Right lung (tissue), 10 donors: ENCODE results near the gene CDX1. TPM values are rescaled to one million over a fixed set of nuclear protein-coding genes. Genes with fewer than 3 reads are reported as not detected.

Experiments
- DNase-seq, 2 donors: peaks; one replicate each; pipeline ENCODE4 v3.0.0-alpha.2; 2013
- long read RNA-seq, 8 donors: transcript quantifications; one replicate each; lab custom pipeline, GENCODE V29; 2026
- polyA plus RNA-seq, 5 donors: library from polyadenylated mRNA; unstranded; fragments of 120-200 nt; gene quantifications; one replicate each; pipeline versions ENCODE4 v1.2.1 to v1.2.3, GENCODE V29; 2013; ENCODE audit warnings: inconsistent platforms in 1 of 5, low replicate concordance in 1 of 5; ENCODE audit not compliant: insufficient read length in 5 of 5, insufficient read depth in 1 of 5

Gene CDX1
- polyA plus RNA-seq, result under 1 TPM; 0.13 to 0.66 (median 0.39) TPM
- long read RNA-seq, donor 1, partial matches to known transcripts, result 0 of 1 reads
- long read RNA-seq, donor 1, other reads (novel, unspliced or antisense), result 0 of 1 reads
- long read RNA-seq, donor 2, result 0 reads
- long read RNA-seq, donor 3, result 0 reads
- long read RNA-seq, donor 4, result 0 reads
- long read RNA-seq, donor 5, result 0 reads
- long read RNA-seq, donor 6, result 0 reads
- long read RNA-seq, donor 7, result 0 reads
- long read RNA-seq, donor 8, result 0 reads

DNA sequence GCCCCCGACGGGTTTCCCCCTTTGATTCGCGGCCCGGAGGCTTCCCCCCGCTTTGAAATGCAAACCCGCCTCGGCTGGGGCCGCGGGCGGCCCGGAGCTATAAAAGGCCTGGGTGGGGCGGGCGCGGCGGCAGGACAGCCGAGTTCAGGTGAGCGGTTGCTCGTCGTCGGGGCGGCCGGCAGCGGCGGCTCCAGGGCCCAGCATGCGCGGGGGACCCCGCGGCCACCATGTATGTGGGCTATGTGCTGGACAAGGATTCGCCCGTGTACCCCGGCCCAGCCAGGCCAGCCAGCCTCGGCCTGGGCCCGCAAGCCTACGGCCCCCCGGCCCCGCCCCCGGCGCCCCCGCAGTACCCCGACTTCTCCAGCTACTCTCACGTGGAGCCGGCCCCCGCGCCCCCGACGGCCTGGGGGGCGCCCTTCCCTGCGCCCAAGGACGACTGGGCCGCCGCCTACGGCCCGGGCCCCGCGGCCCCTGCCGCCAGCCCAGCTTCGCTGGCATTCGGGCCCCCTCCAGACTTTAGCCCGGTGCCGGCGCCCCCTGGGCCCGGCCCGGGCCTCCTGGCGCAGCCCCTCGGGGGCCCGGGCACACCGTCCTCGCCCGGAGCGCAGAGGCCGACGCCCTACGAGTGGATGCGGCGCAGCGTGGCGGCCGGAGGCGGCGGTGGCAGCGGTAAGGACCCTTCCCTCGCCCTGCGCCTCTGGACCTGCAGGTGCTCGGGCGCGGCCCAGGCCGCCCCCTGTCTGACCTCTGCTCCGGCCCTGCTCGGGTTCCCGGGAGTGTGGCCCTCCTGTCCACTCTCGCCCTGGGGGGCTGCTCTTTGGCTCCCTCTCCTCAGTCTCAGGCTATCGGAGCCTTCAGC, at the start of gene CDX1:
Gene CDX1, plus strand, starts transcription at position 129 of the 862 bp plus-strand sequence. Its CDS starts 99 bp downstream, at position 228.
- DNase-seq, result no peak

DNA sequence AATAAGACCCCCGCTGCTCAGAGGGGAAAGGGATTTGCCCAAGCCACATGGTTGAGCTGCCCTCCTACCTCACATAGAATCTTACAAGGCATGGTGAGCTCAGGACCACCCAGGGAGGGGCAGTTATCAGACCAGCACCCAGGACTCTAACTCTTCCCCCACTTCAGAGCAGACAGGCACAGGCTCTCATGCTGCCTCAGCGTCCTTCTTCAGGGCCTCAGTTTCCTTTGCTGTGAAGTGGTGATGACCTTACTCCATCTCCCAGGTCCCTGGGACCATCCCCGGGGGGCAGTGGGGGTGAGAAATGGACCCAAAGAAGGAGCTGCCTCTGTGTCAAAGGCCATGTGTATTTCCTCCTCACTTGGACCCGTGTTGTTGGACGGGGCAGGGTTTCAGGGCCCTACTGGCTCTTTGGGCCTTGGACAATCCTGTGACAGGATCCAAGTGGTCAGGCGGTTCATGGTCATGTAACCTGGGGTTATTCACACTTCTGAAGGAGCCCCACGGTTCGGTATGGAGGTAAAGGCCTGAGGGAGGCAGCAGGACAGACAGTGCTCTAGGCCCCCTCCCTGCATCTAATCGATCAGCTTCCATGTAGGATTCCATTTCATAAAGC, 48.5 kb upstream of the CDX1 start:
- DNase-seq, result no peak

DNA sequence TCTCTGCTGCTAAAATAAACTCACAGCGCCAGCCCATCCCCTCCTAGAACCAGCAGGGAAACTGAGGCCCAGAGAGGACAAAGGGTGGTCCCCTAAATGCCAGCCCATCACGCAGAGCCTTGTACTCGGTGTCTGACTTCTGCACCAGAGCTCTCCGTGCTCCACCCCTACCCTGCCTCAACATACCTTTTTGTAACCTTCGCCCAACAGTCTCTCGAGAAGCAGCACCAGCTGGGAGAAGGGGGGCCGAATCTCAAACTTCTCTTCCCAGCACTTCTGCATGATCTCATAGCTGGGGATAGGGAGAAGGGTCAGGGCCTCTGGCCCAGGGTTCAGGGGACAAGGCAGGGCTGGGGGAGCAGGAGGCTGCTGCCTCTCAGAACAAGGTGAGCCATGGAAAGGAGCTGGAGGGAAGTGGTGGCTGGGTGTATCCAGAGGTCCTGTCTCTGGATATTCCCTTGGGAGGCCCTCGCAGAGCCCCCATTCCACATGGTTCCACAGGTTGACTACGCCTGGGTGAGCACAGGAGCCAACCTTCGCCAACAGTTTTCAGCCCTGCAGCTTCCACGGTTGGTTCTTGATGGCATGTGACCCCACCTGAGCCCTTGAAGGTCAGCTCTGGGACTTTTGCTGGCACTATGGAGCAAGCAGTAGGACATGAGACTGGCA, 47.9 kb upstream of the CDX1 start:
- DNase-seq, result no peak

DNA sequence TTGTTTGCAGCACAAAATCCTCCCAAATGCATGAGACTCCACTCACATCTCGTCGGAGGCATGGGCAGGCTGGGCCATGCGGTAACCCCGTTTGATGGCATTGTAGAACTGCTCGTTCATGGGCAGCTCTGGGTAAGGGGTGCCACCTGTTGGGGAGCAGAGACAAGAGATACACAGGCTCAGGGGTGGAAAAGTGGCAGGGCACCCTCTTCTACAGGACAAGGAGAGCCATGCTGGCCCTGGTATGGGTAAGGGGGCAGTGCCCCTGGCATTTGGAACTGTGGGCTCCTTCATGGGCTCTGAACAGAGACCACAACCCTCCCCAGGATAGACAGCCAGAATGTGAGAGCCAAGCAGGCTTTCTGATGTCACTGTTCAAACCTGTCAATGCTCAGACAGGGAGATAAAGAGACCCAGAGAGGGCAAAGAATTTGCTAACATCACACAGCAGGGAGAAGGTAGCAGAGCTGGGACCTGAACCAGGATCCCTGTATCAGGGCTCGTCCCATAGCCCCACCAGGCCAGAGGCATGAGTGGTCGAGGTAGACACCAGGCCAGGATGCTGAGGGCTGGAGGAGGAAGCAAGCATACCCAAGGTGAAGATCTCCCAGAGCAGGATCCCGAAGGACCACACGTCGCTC, 47.0 kb upstream of the CDX1 start:
- no peak for DNase-seq

DNA sequence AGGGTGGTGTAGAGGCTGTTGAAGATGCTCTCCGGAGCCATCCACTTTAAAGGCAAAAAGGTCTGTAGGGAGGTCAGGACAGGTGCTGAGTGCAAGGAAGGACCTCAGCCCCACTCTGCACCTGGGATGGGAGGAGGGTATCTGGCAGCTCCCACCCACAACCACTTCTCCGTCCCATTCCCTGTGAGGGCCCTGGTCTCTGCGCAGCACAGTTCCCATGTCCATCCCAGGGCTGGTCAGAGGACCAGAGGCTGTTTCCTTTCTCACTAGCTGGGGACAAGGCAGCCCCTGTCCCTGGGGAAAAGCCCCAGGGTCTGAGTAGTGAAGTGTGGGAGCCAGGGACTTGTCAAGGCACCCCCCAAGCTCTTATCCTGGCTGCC, 46.5 kb upstream of the CDX1 start:
- DNase-seq, result no peak

DNA sequence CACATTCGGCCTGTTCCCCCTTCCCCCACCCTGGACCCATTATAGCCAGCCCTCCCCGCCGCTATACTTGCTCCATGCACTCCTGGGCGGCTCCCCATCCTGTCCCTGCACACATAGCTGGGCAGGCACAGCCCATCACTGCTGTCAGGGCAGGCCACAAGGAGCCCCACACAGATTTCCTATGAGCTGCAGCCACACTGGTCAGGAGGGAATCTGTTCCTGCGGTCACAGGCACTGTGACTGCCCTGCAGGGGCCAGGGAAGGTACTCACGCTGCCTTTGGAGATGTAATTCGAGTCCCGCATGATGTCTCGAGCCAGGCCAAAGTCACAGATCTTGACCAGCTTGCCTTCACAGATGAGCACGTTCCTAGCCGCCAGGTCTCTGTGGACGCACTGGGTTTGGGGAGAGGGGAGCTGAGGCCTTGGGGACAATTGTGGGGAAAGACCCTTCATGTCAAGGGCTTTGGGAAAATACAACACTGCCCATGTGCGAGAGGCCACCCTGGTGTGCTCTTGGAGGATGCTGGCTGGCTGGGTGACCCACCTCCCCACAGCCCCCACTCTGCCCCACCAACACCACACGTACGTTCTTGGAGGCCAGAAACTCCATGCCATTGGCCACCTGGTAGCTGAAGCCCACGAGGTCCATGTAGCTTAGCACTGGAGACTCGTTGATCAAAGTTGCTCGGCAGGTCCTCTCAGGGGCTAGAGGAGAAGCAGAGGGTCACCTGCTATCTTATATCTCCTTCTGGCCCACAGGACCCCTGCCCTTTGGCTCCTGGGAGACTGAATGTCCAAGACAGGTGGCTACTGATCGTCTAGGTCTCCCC, 45.7 kb upstream of the CDX1 start:
- DNase-seq, result no peak

DNA sequence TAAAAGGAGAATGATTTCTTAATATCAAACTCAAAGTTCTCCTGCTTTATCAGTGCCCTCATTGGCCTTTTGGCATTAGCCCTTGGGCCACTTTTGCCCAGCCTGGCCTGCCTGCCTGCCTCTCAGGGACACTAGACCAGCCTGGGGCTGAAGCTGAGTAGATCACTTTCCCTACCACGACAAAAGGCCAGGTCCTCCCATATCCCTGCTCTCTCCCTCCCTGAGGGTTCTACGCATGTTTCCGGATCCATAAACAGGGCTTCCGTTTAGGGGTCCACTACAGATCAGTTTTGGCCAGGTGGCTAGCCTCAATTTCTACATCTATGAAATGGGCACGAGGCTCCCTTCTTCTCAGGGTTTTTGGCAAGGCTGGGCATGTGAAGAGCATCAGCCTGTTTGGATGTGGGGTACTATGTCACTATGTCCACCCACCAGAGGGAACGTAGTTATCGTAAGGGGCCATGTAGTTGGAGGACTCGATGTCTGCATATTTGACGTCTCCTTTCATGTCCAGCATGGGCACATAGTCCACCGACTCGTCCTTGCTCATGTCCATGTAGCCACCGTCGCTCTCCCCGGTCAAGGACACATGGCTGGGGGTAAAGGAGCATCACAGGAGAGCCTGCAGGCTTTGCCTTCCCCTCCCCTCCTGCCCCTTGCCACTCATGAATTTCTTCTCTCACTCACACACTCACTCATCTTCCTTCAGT, 45.0 kb upstream of the CDX1 start:
- no peak for DNase-seq

DNA sequence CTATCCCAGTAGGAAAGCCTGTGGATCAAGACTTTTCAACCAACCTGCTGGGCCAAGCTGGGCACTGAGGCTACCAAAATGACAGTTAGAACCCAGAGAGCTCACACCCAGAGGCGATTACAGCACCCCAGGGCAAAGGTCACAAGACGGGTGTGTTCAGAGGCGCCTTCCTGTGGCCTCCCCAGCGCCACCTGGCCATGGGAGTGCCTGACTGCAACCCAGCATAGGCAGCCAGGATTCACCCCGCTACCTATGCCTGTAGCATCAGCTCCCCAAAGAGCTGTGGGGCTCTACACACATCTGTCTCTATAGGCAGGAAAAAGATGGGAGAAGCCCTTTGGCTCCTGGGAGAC, 44.4 kb upstream of the CDX1 start:
- no peak for DNase-seq

DNA sequence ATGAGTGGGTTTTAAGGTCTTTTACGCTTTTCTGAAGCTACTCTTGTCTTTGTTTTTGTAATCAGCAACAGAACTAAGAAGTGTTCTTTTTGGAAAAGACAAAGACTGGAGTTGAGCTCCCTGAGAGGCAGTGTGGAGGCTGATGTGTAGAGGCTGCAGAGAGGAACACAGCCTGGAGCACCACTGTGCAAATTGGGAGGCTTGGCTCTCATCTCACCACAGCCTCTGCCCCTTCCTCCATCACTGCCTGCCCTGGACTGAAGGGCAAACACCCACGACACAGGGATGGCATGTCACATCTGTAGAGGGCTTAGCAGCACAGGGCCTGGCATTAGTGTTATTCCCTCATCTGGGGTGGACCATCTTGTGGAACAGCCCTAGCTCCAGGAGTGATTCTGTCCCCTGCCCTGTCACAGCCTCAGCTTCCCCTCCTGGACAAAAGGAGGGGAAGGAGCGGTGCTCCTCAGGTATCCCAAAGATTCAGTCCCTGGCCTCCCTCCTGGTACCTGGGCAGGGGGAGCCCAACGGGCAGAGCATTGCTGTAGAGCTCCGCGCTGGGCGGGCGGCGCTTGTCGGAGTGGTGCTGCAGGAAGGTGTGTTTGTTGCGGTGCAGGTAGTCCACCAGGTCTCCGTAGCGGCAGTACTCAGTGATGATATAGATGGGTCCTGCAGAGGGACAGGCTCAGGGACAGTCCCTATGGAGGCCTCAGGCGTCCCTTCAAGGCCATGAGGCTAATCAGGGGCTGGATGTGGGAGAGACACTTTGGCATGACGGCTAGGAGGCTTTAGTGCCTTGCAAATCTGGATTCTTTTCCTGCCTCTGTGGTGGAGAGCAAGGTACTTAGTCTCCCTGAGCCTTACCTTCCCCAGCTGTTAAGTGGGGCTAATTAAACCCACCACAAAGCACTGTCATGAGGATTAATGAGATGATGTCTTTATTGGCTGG, 43.8 kb upstream of the CDX1 start:
- DNase-seq, result no peak

DNA sequence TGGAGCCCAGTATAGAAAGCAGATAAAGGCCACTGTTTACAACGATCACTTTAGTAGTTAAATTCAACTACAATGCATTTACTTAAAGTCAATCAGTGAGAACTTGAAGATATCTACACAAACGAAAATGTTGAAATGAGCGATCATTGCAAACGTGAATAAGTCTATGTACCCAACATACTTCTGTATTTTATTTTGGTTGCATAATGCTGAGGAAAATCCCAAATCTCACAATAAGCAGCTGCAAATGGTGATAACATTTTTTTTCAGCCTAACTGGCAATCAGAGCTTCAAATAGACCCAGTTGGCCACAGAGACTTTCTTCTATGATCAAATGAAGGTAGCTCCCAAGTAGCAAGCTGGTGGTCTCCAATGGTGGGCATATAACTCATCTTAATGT, 43.0 kb upstream of the CDX1 start:
- no peak for DNase-seq

DNA sequence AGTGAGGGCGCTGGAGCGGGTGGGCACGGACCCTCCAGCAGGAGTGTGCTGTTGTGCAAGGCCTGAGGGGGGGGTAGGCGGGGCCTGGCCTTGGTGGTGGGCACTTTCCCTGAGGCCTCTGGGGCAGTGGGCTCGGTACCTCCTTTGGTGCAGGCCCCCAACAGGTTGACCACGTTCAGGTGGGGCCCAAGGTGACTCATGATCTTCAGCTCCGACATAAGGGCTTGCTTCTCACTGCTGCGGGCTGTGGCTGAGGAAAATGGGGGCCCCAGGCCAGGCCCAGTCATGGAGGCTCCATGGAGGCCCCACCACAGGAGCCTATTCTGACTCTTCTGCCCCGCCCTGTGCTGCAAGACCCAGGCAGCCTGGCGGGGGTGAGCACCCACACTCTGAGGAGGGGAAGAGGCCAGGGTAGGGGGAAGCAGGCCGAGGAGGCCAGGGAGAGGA, 42.4 kb upstream of the CDX1 start:
- no peak for DNase-seq

DNA sequence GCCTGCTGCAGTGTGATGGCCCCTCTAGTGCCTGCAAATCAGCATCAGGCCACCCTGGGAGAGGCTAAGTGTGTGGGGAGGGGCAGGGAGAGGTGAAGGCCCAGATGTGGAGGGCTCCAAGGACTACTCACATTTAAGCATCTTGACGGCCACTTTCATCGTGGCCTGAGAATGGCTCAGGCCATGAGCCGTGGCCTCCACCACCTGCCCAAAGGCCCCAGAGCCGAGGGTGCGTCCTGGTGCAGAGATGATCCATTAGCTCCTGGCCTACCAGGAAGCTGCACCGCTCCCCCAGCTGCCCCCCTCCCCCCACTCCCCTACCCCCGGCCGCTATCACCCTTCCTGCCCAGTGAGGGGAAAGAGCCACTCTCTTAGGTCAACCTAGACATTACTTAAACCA, 42.0 kb upstream of the CDX1 start:
- no peak for DNase-seq

DNA sequence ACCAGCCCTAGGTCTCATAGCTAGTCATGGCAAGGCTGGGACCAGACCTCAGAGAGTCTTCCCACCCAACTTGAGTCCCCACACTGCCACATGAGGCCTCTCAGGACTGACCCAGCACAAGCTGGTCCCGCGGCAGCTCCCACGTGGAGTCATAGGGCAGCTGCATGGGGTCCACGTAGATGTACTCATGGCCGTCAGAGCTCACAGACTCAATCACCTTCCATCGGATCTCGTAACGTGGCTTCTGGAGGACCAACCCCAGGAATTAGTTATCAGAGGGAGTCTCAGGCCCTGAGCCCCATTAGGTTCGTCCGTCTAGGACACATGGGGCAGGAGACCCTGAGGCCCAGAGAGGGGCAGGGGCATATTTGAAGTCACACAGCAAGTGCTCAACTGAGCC, 41.2 kb upstream of the CDX1 start:
- DNase-seq, result no peak

DNA sequence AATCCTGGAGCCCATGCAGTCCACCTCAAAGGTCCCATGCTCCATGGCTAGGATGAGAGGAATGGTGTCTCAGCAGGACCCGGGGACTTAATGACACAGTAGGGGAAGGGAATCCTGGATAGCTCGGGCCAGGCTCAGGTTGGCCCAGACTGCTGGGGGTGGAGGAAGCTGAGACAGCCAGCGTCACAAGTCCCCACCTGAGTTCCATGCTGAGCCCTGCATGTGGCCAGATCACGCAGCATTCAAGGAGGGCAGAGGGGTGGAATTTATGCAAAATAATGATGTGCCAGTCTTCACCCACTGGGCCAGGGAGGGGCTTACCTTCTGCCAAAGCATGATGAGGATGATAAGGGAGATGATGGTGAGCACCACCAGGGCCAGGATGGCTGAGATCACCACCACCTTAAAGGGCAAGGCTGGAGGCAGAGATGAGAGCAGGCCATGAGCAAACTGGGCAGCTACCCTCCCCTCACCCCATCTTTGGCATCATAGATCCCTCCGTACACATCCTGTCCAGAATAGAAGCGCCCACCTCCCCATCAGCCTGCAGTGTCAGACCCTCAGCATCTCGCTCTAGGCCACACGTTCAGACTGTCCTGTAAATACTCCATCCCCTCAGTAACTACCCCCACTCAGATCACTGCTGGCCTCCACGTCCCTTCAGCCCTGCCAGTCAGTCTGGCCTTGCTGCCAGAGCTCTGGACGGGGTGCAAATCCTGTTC, 40.2 kb upstream of the CDX1 start:
- no peak for DNase-seq

DNA sequence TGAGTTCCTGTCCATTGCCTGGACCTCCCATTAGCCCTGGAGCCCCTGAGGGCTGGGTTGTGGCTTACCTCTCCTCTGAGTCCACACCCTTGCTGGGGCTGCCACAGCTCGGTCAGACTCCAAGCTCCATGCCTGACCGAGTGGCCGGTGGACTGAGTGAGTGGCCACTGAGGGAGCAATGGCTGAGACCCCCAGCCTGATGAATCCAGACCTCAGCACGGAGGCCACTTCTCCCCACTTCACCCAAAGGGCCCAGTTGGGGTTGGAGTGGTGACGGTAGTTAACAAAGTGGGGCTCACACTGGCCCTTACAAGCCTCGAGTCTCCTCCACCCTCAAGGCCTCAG, 39.7 kb upstream of the CDX1 start:
- DNase-seq, result no peak

DNA sequence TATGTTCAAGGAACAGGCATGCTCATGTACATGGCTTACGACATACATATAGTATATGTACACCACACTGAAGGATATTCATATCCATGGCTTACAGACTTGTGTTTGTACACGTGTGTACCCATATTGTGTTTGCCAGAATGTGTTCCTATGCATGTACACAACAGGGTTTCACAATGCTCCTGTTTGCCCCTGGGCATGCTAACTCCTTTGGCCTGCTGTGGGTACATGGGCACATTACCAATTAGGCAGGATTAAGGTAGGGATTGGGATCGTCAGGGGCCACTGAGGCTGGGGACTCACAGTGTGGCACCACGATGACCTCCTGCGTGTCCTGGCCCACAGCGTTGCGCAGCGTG, 37.1 kb upstream of the CDX1 start:
- no peak for DNase-seq

DNA sequence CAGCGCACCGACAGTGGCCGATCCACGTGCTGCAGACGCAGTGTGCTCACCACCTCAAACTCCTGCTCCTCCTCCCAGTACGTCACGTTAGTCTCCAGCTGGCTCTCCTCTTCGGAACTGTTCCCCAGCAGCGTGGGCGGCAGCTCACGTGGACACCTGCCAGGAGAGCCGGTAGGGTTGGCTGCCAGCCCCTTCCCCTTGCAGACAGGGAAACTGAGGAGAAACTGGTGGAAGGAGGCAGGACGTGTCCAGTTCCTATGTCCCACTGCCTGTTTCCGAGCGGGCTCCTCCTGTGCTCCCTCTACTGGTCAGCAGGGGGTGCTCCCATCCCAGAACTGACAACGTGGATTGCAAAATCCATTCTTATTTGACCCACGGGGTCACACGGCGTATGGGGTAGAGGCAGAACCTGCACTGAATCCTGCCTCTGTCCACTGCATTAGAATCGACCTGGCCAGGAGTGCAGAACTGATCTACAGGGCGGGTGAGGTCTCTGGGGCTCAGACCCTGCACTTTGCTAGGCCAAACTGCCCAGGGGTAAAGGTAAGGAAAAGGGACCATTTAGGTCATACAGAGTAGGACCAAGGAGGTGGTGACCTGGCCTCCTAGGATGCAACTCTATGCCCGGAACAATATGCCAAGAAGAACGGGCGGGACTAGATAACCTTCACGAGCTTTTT, 36.6 kb upstream of the CDX1 start:
- peak in 1 of 2 donors; percentile 72 for DNase-seq

DNA sequence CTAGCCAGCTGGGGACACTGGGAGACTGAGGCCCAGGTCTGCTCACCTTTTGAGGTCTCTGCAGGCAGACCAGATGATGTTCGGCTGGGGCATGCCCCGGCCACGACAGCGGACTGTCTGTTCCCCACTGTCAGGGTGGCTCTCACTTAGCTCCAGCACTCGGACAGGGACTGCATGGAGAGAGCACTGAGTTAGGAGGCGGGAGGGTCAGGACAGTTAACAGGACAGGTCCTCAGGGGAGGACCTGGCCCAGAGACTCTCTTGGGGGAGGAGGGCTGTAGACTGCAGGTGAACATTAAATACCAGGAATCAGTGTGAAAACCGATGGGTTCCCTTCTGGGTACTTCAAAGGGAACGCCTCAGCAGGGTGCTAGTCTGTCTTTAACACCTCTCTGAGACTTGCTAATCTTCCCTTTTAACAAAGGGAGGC, 36.1 kb upstream of the CDX1 start:
- no peak for DNase-seq
